DOHH2 (cell line): ENCODE data around the gene PNMT.

ENCODE experiments used
- H3F3A ChIP-seq: fragments of 200-600 bp; sonication (generic), shearing (Covaris generic); 2 replicates; pipeline ENCODE4 v1.6.0; 2016; ENCODE audit warnings: antibody characterized with exemption, mild to moderate bottlenecking; ENCODE audit not compliant: control insufficient read depth, insufficient read depth
- H3K27ac ChIP-seq: fragments of 200-600 bp; sonication (generic); 2 replicates; pipeline ENCODE4 v1.5.1; 2014; ENCODE audit warnings: low read depth, mild to moderate bottlenecking, low read length, moderate library complexity
- H3K27me3 ChIP-seq: fragments of 200-600 bp; sonication (generic); 2 replicates; pipeline ENCODE4 v1.6.1; 2014; ENCODE audit warnings: mild to moderate bottlenecking, low read length, mixed read lengths; ENCODE audit not compliant: control insufficient read depth
- H3K36me3 ChIP-seq: fragments of 200-600 bp; sonication (generic); 2 replicates; pipeline ENCODE4 v1.6.1; 2014; ENCODE audit warnings: mild to moderate bottlenecking, low read length, moderate library complexity, mixed read lengths; ENCODE audit not compliant: control insufficient read depth
- H3K4me1 ChIP-seq: fragments of 200-600 bp; sonication (generic); 2 replicates; pipeline ENCODE4 v1.6.1; 2014; ENCODE audit warnings: mild to moderate bottlenecking, low read length, mixed read lengths; ENCODE audit not compliant: control insufficient read depth
- H3K4me2 ChIP-seq: fragments of 200-600 bp; sonication (generic); 2 replicates; pipeline ENCODE4 v1.6.0; 2014; ENCODE audit warnings: mild to moderate bottlenecking, low read length, moderate library complexity
- H3K4me3 ChIP-seq: fragments of 200-600 bp; sonication (generic); 2 replicates; pipeline ENCODE4 v1.5.1; 2014; ENCODE audit warnings: mild to moderate bottlenecking, low read length, mixed read lengths
- H3K79me2 ChIP-seq: fragments of 200-600 bp; sonication (generic); 2 replicates; pipeline ENCODE4 v1.6.1; 2014; ENCODE audit warnings: mild to moderate bottlenecking, low read length, mixed read lengths; ENCODE audit not compliant: control insufficient read depth
- H3K9me2 ChIP-seq: fragments of 200-600 bp; sonication (generic); replicated peaks from 2 replicates; pipeline ENCODE4 v1.6.1; 2014; ENCODE audit warnings: mild to moderate bottlenecking, low read length, mixed read lengths; ENCODE audit not compliant: control insufficient read depth
- H3K9me3 ChIP-seq: fragments of 200-600 bp; sonication (generic); 2 replicates; pipeline ENCODE4 v1.6.1; 2014; ENCODE audit warnings: antibody characterized with exemption, low read length, mixed read lengths; ENCODE audit not compliant: control insufficient read depth, insufficient read depth
- H4K20me1 ChIP-seq: fragments of 200-600 bp; sonication (generic); 2 replicates; pipeline ENCODE4 v1.6.0; 2014; ENCODE audit warnings: low read depth, mild to moderate bottlenecking, antibody characterized with exemption, low read length, moderate library complexity; ENCODE audit not compliant: control insufficient read depth, insufficient read depth
- CTCF ChIP-seq: fragments of 200-600 bp; sonication (generic); IDR thresholded peaks from one replicate; pipeline ENCODE4 v1.5.1; 2014; ENCODE audit warnings: antibody characterized with exemption, mild to moderate bottlenecking, low read depth, low read length; ENCODE audit not compliant: poor library complexity, severe bottlenecking
- EZH2phosphoT487 ChIP-seq: fragments of 200-600 bp; sonication (generic); IDR thresholded peaks from 2 replicates; pipeline ENCODE4 v1.6.1; 2017; ENCODE audit warnings: borderline replicate concordance, mild to moderate bottlenecking, antibody characterized with exemption, low read length, moderate library complexity, mixed read lengths

The PNMT gene

GRCh38 chr17:39666231-39666600, 2.0 kb upstream of the PNMT start:
- Histone ChIP-seq H3K4me1 (peaks cover 13% of the 10 kb centered on the region), H3K27me3 (peaks cover 28% of the 10 kb centered on the region)

DNA sequence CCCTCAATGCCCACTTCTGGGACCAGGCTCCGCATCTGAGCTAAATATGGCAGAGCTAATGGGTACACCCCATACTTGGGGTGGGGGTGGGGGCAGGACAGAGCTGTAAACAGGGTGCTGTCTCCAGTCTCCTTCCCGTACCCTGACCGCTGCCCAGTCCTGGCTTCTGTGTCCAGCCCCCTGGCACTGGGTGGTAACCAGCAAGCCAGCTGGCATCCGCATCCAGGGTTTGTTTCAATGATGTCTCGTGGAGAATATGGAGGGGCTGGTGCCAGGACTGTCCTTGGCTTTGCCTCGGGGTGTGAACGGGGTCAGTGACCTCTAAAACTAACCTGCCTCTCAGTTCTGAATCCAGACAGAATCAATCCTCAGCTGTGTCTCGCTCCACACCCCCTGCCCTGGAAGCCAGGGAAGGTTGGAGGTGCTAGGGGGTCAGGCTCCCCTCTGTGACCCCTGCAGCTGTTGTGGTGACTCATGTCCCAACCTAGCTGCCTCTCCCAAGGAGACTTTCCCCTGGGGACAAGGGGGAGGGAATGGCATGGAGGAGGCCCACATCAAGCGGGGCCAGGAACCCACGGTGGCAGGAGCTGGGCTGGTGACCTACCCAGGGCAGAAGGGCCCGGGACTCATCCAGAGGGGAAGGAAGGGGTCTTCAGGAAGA, 1.5 kb upstream of the PNMT start:
- Histone ChIP-seq H3K9me2 (no peaks in the 10 kb centered on the region), H3K27me3 (peaks cover 28% of the 10 kb centered on the region), H3K79me2 (no peaks in the 10 kb centered on the region), H3K4me3 (no peak overlapping the region), H3K9me3 (no peaks in the 10 kb centered on the region), H3K27ac (no peak overlapping the region), H3F3A (no peaks in the 10 kb centered on the region; the same call in 1 of the 2 replicates), H3K4me2 (no peak overlapping the region), H4K20me1 (no peaks in the 10 kb centered on the region), H3K4me1 (peaks cover 13% of the 10 kb centered on the region), H3K36me3 (peaks cover 6% of the 10 kb centered on the region)
- TF ChIP-seq CTCF = no peak
- TF ChIP-seq EZH2phosphoT487 = no peak

More at GRCh38 chr17:39666231-39666600, 2.0 kb upstream of the PNMT start:
- Histone ChIP-seq H3K79me2 (no peaks in the 10 kb centered on the region), H3K9me2 (no peaks in the 10 kb centered on the region), H3K4me3 (no peak overlapping the region), H3K27ac (no peak overlapping the region), H3K4me2 (no peak overlapping the region), H3F3A (no peaks in the 10 kb centered on the region; the same call in 1 of the 2 replicates), H4K20me1 (no peaks in the 10 kb centered on the region), H3K9me3 (no peaks in the 10 kb centered on the region), H3K36me3 (peaks cover 11% of the 10 kb centered on the region)
- TF ChIP-seq CTCF = no peak
- no peak for TF ChIP-seq EZH2phosphoT487

DNA sequence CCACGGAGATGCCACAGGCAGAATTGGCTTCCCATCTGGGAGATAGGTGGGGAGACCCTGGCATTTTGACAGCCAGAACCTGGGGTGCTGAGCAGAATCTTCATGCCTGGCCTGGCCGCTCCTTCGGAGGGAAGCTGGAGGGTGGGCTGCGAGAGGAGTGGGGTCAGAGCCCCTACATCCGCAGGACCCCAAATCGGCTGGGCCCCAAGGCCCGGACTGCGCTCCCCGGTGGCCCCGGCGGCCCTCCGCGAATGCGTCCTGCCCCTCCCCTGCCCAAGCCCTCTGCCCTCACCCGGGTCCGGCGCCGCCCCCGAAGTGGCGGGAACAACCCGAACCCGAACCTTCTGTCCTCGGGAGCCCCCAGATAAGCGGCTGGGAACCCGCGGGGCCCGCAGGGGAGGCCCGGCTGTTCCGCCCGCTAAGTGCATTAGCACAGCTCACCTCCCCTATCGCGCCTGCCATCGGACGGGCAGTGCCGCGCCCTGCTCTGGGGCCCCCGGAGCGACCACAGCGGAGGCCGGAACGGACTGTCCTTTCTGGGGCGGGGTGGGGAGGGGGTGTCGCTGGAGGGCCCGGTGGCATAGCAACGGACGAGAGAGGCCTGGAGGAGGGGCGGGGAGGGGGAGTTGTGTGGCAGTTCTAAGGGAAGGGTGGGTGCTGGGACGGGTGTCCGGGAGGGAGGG, 850 bp upstream of the PNMT start:
- Histone ChIP-seq H3K4me3 (peak overlapping the region; percentile 67; the same call in 1 of the 2 replicates), H3K4me2 (peak overlapping the region; percentile 69), H3K9me2 (no peaks in the 10 kb centered on the region), H3K9me3 (no peaks in the 10 kb centered on the region), H3K27me3 (peaks cover 31% of the 10 kb centered on the region), H3K27ac (no peak overlapping the region), H3K36me3 (peaks cover 3% of the 10 kb centered on the region; the same call in 1 of the 2 replicates), H3K4me1 (peaks cover 17% of the 10 kb centered on the region), H3K79me2 (no peaks in the 10 kb centered on the region), H4K20me1 (no peaks in the 10 kb centered on the region), H3F3A (no peaks in the 10 kb centered on the region; the same call in 1 of the 2 replicates)
- no peak for TF ChIP-seq EZH2phosphoT487
- no peak for TF ChIP-seq CTCF
